ELR (cell line): Measurements from ENCODE around the gene CROCC2.

Source experiments
- DNase-seq: peaks from one replicate; pipeline ENCODE4 v3.0.0-alpha.2; 2015; ENCODE audit warnings: low read depth

Gene CROCC2

GRCh38 chr2:240956171-240956934, 50.2 kb downstream of the CROCC2 start:
- no peak for DNase-seq

- DNase-seq, result no peak
Measured at GRCh38 chr2:240956935-240957655, 51.0 kb downstream of the CROCC2 start.

GRCh38 chr2:240957656-240958365, 51.7 kb downstream of the CROCC2 start:
- DNase-seq, result no peak

- no peak for DNase-seq
Measured at GRCh38 chr2:240958366-240959213, 52.5 kb downstream of the CROCC2 start.

GRCh38 chr2:240959214-240959940, 53.2 kb downstream of the CROCC2 start:
- no peak for DNase-seq

GRCh38 chr2:240959941-240960308, 53.8 kb downstream of the CROCC2 start:
- no peak for DNase-seq

DNA sequence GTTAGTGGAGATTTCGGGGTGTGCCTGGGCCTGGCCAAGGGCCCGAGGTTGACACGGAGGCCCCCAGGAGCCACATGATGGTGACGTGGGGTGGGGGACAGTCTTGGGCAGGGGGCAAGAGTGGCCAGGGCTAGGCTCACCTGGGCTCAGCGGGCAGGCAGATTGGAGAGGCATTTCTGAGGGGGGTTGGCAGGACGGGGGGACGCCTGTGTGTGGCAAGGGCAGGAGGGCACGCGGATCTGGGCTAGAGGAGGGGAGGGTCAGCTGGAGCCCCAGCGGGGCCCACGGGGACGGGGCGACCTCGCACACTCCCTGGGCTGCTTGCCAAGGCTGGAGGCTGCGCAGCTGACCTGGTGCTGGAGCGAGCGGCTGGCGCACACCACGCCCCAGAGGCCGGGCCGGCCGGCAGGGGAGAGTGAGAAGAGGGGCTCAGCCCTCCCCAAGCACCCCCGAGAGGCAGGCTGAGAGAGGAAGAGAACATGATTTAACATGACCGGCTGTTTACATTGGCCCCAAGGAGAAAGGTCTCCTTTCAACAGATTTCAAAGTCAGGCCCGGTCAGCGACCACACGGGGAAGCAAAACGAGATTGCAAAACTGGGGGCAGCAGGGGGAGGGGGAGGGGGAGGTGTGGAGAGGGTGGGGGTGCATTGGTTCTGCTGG, 54.3 kb downstream of the CROCC2 start:
- no peak for DNase-seq

DNA sequence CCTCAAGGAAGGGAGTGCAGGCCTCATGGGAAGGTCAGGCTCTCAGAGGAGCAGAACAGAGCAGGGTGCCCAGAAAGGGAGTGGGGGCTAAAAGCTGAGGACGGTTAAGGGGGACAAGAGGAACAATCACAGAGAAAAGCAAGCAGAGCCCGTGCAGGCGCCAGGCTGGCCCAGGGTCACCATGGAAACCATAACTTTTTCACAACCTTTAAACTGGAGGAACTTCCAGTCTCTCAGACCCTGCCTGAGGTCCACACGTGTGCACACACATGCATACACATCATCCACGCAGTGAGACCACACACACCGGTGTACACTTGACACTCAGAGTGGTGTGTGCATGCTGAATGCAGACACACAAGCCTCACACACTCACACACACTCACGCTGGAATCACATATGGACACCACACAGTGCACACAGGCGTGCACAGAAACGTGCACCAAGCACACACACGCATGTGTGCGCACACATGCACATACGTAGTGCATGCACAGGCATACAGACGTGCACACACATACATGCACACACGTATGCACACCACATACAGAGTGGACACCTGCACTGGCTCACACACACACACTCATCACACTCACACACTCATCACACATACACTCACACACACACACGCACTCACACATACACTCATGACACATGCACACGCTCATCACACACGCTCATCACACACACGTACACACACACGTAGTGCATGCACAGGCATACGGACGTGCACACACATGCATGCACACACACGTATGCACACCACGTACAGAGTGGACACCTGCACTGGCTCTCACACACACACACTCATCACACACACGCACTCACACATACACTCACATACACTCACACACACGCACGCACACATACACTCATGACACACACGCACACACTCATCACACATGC, 55.1 kb downstream of the CROCC2 start:
- no peak for DNase-seq

DNA sequence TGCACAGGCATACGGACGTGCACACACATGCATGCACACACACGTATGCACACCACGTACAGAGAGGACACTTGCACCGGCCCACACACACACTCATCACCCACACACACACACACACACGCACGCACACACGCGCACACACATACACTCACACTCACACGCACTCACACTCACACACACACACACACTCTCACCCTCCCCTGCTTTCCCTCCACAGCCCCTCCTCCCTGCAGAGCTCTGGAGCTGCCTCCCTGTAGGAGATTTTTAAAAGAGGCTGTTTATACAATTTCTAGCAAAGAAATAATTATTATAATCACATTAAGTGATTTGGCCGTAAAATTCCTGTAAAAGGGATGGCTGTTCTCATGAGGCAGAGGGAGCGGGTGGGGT, 55.8 kb downstream of the CROCC2 start:
- DNase-seq, result no peak

- DNase-seq, result no peak
Measured at GRCh38 chr2:240962300-240963064, 56.3 kb downstream of the CROCC2 start.

DNA sequence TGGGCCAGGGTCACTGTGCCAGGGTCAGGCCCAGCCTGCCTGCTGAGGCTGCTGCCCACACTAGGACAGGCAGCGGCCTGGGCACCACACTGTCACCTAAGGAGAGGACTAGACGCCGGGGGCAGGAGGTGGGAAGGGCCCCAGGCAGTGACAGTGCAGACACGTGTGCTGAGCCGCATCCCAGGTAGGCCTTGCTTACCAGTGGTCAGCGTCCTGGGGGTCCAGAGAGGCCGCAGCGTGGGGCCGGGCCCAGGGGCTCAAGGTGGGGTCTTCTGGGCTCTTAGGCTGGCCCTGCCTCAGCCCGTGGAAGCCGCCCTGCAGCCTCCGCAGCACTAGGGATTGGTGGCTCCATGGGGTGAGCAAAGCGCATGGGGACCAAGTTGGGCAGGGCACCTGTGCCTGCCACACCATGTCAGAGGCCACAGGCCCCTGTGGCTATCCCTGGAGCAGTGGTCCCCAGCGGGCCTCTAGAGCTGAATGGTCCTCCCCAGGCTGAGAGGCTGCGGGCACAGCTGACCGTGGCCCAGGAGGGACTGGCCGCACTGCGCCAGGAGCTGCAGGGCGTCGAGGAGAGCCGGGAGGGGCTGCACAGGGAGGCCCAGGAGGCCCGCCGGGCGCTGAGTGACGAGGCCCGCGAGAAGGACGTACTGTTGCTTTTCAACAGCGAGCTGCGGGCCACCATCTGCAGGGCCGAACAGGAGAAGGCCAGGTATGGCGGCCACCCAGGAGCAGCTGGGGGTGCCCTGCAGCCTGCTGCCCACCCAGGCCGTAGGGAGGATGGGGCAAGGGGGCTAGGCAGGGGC, 57.1 kb downstream of the CROCC2 start:
- no peak for DNase-seq

GRCh38 chr2:240963868-240964703, 58.0 kb downstream of the CROCC2 start:
- no peak for DNase-seq

DNA sequence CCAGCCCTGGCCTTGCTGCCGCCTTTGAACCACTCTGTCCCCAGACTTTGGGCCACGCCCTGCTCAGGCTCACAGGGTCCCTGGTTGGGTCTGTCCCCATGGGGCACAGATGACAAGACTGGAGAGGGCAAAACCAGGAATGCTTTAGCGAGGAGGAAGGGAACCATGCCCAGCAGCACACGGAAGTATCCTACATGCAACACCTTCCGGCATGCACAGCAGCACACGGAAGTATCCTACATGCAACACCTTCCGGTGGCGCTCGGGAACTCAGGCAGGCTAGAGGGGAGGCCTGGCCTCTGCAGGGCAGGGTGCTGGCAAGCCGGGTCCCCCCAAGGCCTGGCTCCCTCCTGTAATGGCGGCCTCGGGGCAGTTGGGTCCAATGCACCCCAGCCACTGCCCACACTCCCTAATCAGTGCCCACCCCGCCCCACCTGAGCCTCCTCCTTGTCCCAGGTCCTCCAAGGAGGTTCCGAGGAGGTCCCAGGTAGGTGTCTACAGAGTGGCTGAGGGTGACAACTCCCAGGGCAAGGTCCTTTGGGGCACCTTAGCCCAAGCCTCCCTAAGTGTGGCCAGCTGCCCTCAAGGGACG, 58.7 kb downstream of the CROCC2 start:
- no peak for DNase-seq

DNA sequence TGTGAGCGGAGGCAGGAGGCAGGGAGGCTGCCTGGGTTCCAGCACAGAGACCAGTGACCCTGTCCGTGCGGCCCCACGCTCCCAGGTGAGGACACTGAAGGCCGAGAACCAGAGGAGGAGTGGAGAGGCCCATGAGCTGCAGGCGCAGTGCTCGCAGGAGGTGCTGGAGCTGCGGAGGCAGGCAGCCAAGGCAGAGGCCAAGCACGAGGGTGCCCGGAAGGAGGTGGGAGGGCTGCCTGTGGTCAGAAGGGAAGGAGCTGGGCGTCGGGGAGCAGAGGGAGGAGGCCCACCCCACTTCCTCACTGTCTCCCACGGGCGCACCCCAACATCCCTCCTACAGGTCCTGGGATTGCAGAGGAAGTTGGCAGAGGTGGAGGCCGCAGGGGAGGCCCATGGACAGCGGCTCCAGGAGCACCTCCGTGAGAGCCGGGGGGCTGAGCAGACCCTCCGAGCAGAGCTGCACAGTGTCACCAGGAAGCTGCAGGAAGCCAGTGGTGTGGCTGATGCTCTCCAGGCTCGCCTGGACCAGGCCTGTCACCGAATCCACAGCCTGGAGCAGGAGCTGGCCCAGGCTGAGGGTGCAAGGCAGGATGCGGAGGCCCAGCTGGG, 59.3 kb downstream of the CROCC2 start:
- no peak for DNase-seq

DNA sequence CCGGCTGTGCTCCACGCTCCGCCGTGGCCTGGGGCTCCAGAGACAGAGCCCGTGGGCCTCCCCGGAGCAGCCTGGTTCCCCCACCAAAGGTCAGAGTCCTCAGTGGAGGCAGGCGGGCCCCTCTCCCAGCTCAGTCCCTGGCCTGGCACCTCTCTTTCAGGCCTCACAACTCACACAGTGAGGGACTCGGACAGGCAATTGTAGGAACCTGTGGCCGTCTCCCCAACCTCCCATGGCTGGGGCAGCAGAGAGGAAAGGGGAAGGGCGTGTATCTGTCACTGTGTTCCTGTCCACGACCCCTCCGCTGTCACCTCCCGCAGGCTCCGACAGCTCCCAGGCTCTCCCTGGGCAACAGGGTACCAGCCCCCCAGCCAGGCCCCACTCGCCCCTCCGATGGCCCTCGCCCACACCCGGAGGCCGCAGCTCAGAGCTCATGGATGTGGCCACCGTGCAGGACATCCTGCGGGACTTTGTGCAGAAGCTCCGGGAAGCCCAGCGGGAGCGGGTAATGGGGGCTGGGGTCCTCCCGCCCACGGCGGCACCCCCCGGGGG, 59.8 kb downstream of the CROCC2 start:
- no peak for DNase-seq

- DNase-seq, result no peak
Measured at GRCh38 chr2:240966457-240966905, 60.3 kb downstream of the CROCC2 start.
